Suprapubic skin (tissue), 4 donors: ENCODE measurements around the gene ITGA1.

ENCODE experiments used
- EP300 ChIP-seq: sonication (generic); formaldehyde crosslinking; IDR thresholded peaks from one replicate; pipeline ENCODE4 v1.6.1; 2017; ENCODE audit warnings: antibody characterized with exemption
- POLR2A ChIP-seq, 2 donors: fragments of 450-650 bp; IDR thresholded peaks; one replicate each; pipeline ENCODE4 v1.6.1; 2017; ENCODE audit warnings: antibody characterized with exemption in 2 of 2, mild to moderate bottlenecking in 2 of 2, moderate library complexity in 2 of 2
- POLR2AphosphoS5 ChIP-seq, 3 donors: sonication (generic); formaldehyde crosslinking; IDR thresholded peaks; one replicate each; pipeline ENCODE4 v1.6.1; 2017; ENCODE audit warnings: antibody characterized with exemption in 3 of 3
- TF ChIP-seq, protein P1 (sequence below), 2 donors: fragments of 200-600 bp in 1 of 2; fragments of 450-650 bp in 1 of 2; sonication (generic) in 1 of 2; IDR thresholded peaks; one replicate each; pipeline ENCODE4 v1.5.1; 2016 to 2019; ENCODE audit warnings: antibody characterized with exemption in 2 of 2, mild to moderate bottlenecking in 1 of 2, moderate library complexity in 1 of 2

DNA sequence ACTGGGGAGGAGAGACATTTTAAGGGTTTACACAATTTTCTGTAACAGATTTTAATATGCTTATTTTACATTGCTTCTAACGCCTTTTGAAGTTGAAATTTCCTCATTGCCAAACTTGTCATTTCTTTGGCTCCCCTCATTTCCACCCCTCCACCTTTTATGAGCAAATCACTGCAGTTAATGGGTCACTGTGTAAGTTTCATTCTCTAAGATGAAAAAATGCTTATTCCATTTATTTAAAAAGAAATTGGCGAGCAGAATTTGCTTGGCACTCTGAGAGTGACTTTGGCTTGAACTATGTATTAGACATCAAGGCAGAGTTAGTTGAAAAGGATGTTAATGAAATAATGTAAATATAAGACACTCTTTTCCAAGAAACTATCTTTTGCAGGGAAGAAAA, 66.6 kb downstream of the ITGA1 start:
- TF ChIP-seq, protein P1, sequence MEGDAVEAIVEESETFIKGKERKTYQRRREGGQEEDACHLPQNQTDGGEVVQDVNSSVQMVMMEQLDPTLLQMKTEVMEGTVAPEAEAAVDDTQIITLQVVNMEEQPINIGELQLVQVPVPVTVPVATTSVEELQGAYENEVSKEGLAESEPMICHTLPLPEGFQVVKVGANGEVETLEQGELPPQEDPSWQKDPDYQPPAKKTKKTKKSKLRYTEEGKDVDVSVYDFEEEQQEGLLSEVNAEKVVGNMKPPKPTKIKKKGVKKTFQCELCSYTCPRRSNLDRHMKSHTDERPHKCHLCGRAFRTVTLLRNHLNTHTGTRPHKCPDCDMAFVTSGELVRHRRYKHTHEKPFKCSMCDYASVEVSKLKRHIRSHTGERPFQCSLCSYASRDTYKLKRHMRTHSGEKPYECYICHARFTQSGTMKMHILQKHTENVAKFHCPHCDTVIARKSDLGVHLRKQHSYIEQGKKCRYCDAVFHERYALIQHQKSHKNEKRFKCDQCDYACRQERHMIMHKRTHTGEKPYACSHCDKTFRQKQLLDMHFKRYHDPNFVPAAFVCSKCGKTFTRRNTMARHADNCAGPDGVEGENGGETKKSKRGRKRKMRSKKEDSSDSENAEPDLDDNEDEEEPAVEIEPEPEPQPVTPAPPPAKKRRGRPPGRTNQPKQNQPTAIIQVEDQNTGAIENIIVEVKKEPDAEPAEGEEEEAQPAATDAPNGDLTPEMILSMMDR (IDR thresholded peaks at IDR 0.05): no peak
- TF ChIP-seq EP300 (no peak), POLR2A (IDR thresholded peaks at IDR 0.05) (no peak), POLR2AphosphoS5 (IDR thresholded peaks at IDR 0.05) (no peak)
